GM10266 (cell line): ENCODE data around the gene PKNOX2.

Experiments
- DNase-seq: peaks from one replicate; pipeline ENCODE4 v3.0.0; 2012; ENCODE audit errors: extremely low spot score
- TF ChIP-seq, protein P1 (sequence below): IDR thresholded peaks from 2 replicates; pipeline ENCODE4 v1.5.1; 2012; ENCODE audit warnings: mild to moderate bottlenecking, low read depth; ENCODE audit not compliant: control insufficient read depth, insufficient read depth; ENCODE audit errors: missing control alignments

Gene PKNOX2

GRCh38 chr11:125289419-125290098, 125.0 kb downstream of the PKNOX2 start:
- TF ChIP-seq, protein P1, sequence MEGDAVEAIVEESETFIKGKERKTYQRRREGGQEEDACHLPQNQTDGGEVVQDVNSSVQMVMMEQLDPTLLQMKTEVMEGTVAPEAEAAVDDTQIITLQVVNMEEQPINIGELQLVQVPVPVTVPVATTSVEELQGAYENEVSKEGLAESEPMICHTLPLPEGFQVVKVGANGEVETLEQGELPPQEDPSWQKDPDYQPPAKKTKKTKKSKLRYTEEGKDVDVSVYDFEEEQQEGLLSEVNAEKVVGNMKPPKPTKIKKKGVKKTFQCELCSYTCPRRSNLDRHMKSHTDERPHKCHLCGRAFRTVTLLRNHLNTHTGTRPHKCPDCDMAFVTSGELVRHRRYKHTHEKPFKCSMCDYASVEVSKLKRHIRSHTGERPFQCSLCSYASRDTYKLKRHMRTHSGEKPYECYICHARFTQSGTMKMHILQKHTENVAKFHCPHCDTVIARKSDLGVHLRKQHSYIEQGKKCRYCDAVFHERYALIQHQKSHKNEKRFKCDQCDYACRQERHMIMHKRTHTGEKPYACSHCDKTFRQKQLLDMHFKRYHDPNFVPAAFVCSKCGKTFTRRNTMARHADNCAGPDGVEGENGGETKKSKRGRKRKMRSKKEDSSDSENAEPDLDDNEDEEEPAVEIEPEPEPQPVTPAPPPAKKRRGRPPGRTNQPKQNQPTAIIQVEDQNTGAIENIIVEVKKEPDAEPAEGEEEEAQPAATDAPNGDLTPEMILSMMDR: no peak
- DNase-seq: no peak

- TF ChIP-seq, protein P1: no peak
- DNase-seq: no peak
Observed at GRCh38 chr11:125290263-125290662, 125.7 kb downstream of the PKNOX2 start.

DNA sequence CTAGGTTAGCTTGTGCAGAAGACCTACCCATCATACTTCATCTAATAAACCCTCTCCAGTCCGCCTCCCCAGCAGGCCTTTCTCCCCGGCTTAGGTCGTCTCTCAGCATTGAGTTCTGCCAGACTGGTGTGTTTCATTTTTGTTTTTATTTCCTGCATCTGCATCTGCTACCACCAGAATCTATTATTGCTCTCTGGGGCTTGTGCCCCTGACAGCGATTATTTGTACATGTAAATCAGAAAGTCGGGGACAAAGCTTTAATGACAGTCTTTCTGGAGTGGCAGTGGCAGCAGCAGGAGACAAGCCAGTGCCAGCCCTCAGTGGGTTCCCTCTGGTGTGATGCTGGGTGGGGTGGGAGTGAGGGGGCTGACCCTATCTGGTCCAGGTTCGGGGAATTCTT, 127.5 kb downstream of the PKNOX2 start:
- DNase-seq: no peak
- TF ChIP-seq, protein P1: no peak

DNA sequence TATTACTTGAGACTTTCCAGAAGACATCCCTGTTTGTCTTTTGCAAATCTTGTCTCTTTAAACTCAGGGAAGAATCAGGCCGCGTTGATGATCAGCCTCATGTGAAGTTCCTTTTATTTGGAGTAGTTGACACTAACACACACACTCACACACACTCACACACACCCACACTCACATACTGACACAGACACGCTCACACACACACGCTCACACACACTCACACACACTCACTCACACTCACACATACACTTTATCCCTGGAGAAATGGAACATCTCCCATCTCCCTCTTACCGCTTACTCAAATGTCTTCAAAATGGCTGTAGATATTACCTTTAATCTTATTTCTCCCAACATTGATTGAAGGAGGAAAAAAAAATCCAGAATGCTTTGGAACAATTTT, 129.0 kb downstream of the PKNOX2 start:
- TF ChIP-seq, protein P1: no peak
- DNase-seq: no peak

DNA sequence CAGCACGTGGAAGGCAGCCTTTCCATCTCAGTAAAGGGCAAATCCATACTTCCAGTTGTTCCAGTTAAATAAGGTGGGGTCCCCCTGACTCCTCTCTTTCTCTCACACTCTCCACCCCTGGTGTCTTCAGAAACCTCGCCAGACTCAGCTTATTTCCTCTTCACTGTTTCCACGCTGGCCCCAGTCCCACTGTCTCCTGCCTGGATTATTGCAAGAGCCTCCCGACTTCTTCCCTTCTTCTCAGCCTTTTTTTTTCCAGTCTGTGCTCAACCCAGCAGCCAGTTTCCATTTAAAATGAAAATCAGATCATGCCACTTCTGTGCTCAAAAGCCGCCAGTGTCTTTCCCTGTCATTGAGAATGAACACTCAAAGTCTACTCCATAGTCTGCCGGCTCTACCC, 131.4 kb downstream of the PKNOX2 start:
- TF ChIP-seq, protein P1: no peak
- DNase-seq: no peak

DNA sequence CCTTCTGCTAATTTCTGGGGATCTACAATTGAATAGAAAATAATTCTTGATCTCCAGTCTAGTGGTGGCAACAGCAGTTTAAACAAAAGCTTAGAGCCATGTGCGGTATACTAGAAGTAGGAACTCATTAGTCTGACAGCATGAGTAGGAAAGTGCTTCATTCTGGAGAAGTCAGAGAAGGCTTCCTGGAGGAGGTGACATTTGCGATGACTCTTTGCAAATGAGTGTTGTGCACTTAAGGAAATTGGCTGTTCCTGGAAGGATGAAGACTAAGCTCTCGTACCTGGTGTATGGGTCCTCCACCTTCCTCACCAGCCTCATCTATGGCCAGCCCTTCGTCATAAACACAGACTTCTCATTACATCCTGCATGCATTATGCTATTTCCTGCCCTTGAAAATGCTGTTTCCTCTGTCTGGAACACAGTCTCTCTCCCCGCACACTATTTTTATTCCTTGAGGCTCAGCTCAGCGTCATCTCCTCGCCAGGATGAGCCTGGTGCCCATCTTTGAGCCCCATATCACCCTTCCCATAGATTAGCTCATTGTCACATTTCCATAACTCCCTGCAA, 132.9 kb downstream of the PKNOX2 start:
- DNase-seq: no peak
- TF ChIP-seq, protein P1: no peak

DNA sequence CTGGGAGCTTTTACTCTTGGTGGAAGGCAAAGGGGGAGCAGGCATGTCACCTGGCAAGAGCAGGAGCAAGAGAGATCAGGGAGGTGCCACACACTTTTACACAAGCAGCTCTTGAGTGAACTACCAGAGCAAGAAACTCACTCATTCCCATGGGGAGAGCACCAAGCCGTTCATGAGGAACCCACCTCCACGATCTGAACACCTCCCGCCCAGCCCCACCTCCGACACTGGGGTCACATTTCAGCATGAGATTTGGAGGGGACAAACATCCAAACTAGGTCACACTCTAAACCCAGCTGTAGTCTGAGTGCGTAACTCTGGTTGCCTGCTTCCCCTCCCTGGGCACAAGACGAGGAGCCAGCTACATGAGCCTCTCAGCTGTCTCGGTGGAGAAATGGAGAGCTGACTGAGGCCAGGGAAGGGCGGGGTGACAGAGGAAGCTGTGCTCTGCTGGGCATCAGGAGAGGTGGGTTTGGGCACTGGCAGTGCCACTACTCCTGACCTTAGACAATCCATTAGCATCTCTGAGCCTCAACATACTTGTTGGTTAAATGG, 134.6 kb downstream of the PKNOX2 start:
- DNase-seq: no peak
- TF ChIP-seq, protein P1: no peak
